SU-DHL-6 (cell line): Measurements from ENCODE around the gene NRTN.

Experiments used
- H2AFZ ChIP-seq: fragments of 200-600 bp; sonication (generic); 2 replicates; pipeline ENCODE4 v1.6.1; 2014; ENCODE audit warnings: low read depth, mild to moderate bottlenecking, moderate library complexity, mixed read lengths, antibody characterized with exemption, low read length; ENCODE audit not compliant: severe bottlenecking
- H3F3A ChIP-seq: fragments of 200-600 bp; shearing (Covaris generic); 2 replicates; pipeline ENCODE4 v1.6.0; 2016; ENCODE audit warnings: antibody characterized with exemption, mild to moderate bottlenecking; ENCODE audit not compliant: insufficient read depth
- H3K27ac ChIP-seq: fragments of 200-600 bp; sonication (generic); 2 replicates; pipeline ENCODE4 v1.5.1; 2016; ENCODE audit warnings: low read depth, mild to moderate bottlenecking, low read length, moderate library complexity, mixed read lengths
- H3K27me3 ChIP-seq: fragments of 200-600 bp; sonication (generic), shearing (Covaris generic); 2 replicates; pipeline ENCODE4 v1.6.0; 2014; ENCODE audit warnings: mild to moderate bottlenecking, low read length
- H3K36me3 ChIP-seq: fragments of 200-600 bp; sonication (generic); 2 replicates; pipeline ENCODE4 v1.6.1; 2014; ENCODE audit warnings: mild to moderate bottlenecking, low read length, mixed read lengths
- H3K4me2 ChIP-seq: fragments of 300-600, 200-600 bp; shearing (Covaris generic), sonication (generic); 2 replicates; pipeline ENCODE4 v1.6.0; 2014; ENCODE audit warnings: low read length, low read depth, mild to moderate bottlenecking; ENCODE audit not compliant: poor library complexity, severe bottlenecking
- H3K4me3 ChIP-seq: fragments of 200-600 bp; sonication (generic); 2 replicates; pipeline ENCODE4 v1.5.1; 2014; ENCODE audit warnings: antibody characterized with exemption, low read length, mild to moderate bottlenecking, mixed read lengths; ENCODE audit not compliant: insufficient read depth, poor library complexity, severe bottlenecking
- H3K79me2 ChIP-seq: fragments of 200-600 bp; sonication (generic); 2 replicates; pipeline ENCODE4 v1.6.1; 2014; ENCODE audit warnings: mild to moderate bottlenecking, low read length, moderate library complexity; ENCODE audit not compliant: insufficient read depth
- H3K9ac ChIP-seq: fragments of 200-600 bp; sonication (generic); 2 replicates; pipeline ENCODE4 v1.7.0; 2014; ENCODE audit warnings: mild to moderate bottlenecking, low read length
- H3K9me2 ChIP-seq: fragments of 200-600 bp; sonication (generic); replicated peaks from 2 replicates; pipeline ENCODE4 v1.6.1; 2014; ENCODE audit warnings: low read length; ENCODE audit not compliant: insufficient read depth
- H3K9me3 ChIP-seq: fragments of 200-600 bp; sonication (generic); 2 replicates; pipeline ENCODE4 v1.6.1; 2014; ENCODE audit warnings: low read length, mixed read lengths; ENCODE audit not compliant: insufficient read depth
- H4K20me1 ChIP-seq: fragments of 200-600 bp; sonication (generic); 2 replicates; pipeline ENCODE4 v1.6.1; 2014; ENCODE audit warnings: low read depth, mild to moderate bottlenecking, antibody characterized with exemption, low read length, moderate library complexity, mixed read lengths
- EZH2phosphoT487 ChIP-seq: fragments of 200-600 bp; sonication (generic), shearing (Covaris generic); conservative IDR thresholded peaks from 2 replicates; pipeline ENCODE4 v1.6.1; 2018; ENCODE audit warnings: mild to moderate bottlenecking, antibody characterized with exemption, low read length, moderate library complexity, mixed read lengths
- TF ChIP-seq, protein P1 (sequence below): fragments of 200-600 bp; sonication (generic); IDR thresholded peaks from one replicate; pipeline ENCODE4 v1.5.1; 2017; ENCODE audit warnings: antibody characterized with exemption, mild to moderate bottlenecking, low read length, moderate library complexity; ENCODE audit not compliant: insufficient read depth, poor library complexity, severe bottlenecking

The NRTN gene

DNA sequence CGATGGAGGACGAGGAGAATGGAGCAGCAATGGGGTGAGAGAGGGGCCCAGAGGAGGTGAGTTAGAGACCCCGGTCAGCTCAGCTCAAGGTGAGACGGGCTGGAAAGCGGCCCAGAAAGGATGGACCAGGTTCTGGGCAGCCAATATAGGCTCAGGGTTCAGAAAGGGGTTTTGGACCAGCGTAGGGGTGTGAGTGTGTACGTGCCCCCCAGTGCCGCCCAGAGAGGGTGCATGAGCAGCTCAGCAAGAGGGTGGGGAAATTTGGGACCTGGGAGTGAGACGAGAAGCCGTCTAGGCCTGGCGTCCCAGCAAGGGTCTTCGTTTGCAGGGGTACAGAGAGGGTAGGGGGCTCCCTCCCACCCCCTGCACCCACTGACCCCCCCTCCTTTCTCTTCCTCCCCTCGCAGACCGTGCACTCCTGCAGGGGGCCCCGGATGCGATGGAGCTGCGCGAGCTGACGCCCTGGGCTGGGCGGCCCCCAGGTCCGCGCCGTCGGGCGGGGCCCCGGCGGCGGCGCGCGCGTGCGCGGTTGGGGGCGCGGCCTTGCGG, 22.5 kb downstream of the NRTN start:
- no peak overlapping the region for H3K27ac ChIP-seq
- H3K9me2 ChIP-seq, result no peaks in the 10 kb centered on the region
- H3K4me2 ChIP-seq, result no peak overlapping the region
- H3K9me3 ChIP-seq, result no peaks in the 10 kb centered on the region
- H3K27me3 ChIP-seq, result no peaks in the 10 kb centered on the region
- no peaks in the 10 kb centered on the region for H3K79me2 ChIP-seq
- H2AFZ ChIP-seq, result no peak overlapping the region
- H3F3A ChIP-seq, result no peaks in the 10 kb centered on the region
- no peak for TF ChIP-seq EZH2phosphoT487
- TF ChIP-seq, protein P1, sequence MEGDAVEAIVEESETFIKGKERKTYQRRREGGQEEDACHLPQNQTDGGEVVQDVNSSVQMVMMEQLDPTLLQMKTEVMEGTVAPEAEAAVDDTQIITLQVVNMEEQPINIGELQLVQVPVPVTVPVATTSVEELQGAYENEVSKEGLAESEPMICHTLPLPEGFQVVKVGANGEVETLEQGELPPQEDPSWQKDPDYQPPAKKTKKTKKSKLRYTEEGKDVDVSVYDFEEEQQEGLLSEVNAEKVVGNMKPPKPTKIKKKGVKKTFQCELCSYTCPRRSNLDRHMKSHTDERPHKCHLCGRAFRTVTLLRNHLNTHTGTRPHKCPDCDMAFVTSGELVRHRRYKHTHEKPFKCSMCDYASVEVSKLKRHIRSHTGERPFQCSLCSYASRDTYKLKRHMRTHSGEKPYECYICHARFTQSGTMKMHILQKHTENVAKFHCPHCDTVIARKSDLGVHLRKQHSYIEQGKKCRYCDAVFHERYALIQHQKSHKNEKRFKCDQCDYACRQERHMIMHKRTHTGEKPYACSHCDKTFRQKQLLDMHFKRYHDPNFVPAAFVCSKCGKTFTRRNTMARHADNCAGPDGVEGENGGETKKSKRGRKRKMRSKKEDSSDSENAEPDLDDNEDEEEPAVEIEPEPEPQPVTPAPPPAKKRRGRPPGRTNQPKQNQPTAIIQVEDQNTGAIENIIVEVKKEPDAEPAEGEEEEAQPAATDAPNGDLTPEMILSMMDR, result no peak
- H3K9ac ChIP-seq, result no peak overlapping the region
- H3K36me3 ChIP-seq, result no peaks in the 10 kb centered on the region
- no peaks in the 10 kb centered on the region for H4K20me1 ChIP-seq
- no peak overlapping the region for H3K4me3 ChIP-seq

DNA sequence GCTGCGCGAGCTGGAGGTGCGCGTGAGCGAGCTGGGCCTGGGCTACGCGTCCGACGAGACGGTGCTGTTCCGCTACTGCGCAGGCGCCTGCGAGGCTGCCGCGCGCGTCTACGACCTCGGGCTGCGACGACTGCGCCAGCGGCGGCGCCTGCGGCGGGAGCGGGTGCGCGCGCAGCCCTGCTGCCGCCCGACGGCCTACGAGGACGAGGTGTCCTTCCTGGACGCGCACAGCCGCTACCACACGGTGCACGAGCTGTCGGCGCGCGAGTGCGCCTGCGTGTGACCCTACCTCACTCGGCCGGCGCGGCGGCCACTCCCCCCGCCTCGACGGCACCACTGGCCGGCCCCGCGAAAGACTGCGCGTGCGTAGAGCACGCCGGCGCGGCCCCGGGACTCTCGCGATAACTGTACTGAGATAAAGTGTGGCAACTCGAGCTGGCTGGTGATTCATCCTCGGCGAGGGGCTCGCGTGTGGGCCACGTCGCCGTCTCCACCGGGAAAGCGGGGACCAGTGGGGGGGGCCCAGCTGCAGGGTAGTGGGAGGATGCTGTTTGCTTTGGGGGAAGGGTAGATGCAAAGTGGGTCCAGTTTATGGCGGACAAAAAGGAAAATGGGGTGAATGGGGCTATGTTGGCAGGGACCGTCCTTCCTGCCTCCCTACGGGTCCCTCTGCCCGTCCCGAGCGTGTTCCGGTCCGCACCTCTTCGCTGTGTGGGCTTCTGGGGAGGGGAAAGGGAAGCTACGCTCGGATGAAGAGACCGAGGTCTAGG, 23.2 kb downstream of the NRTN start:
- H3K4me2 ChIP-seq, result no peak overlapping the region
- no peak for TF ChIP-seq EZH2phosphoT487
- TF ChIP-seq, protein P1, result no peak
- no peaks in the 10 kb centered on the region for H3K9me3 ChIP-seq
- H3K9me2 ChIP-seq, result no peaks in the 10 kb centered on the region
- H3K27me3 ChIP-seq, result no peaks in the 10 kb centered on the region
- H3K27ac ChIP-seq, result no peak overlapping the region
- no peak overlapping the region for H3K4me3 ChIP-seq
- no peaks in the 10 kb centered on the region for H4K20me1 ChIP-seq
- no peaks in the 10 kb centered on the region for H3F3A ChIP-seq
- no peak overlapping the region for H2AFZ ChIP-seq
- no peaks in the 10 kb centered on the region for H3K36me3 ChIP-seq
- no peaks in the 10 kb centered on the region for H3K79me2 ChIP-seq
- no peak overlapping the region for H3K9ac ChIP-seq

GRCh38 chr19:5828661-5829566, 24.0 kb downstream of the NRTN start:
- Histone ChIP-seq H3K9me2 (no peaks in the 10 kb centered on the region), H3K27ac (no peak overlapping the region), H3K79me2 (no peaks in the 10 kb centered on the region), H3K9me3 (no peaks in the 10 kb centered on the region), H4K20me1 (no peaks in the 10 kb centered on the region), H3K27me3 (no peaks in the 10 kb centered on the region), H3F3A (no peaks in the 10 kb centered on the region), H3K9ac (no peak overlapping the region), H3K4me3 (no peak overlapping the region), H3K4me2 (no peak overlapping the region), H3K36me3 (no peaks in the 10 kb centered on the region), H2AFZ (no peak overlapping the region)
- TF ChIP-seq EZH2phosphoT487, result no peak
- TF ChIP-seq, protein P1, result no peak
